Left ventricle myocardium inferior (tissue), 1 donor: ENCODE data around the gene TMEM234. TPM values are rescaled to one million over a fixed set of nuclear protein-coding genes. Genes with fewer than 3 reads are reported as not detected.
A peak's percentile ranks its signal among the peaks of the same experiment; 100 is the strongest.

Experiments used
- DNase-seq: peaks from one replicate; pipeline ENCODE4 v3.0.0-alpha.2; 2020
- H3K27ac ChIP-seq: fragments of 200-600 bp; replicated peaks from 2 replicates; pipeline ENCODE4 v1.8.0; 2021
- H3K27me3 ChIP-seq: fragments of 200-600 bp; 2 replicates; pipeline ENCODE4 v1.8.0; 2021; ENCODE audit warnings: low read depth
- H3K36me3 ChIP-seq: fragments of 200-600 bp; 2 replicates; pipeline ENCODE4 v1.8.0; 2021
- H3K4me1 ChIP-seq: fragments of 200-600 bp; 2 replicates; pipeline ENCODE4 v1.8.0; 2021
- H3K4me3 ChIP-seq: fragments of 200-600 bp; 2 replicates; pipeline ENCODE4 v1.8.0; 2021; ENCODE audit warnings: mild to moderate bottlenecking, moderate library complexity
- H3K9me3 ChIP-seq: fragments of 200-600 bp; replicated peaks from 2 replicates; pipeline ENCODE4 v1.8.0; 2021
- intact Hi-C: fragments of 100-400 bp; cut with micrococcal nuclease; formaldehyde crosslinking; loops from one replicate; pipeline ENCODE4 v1.11.0; 2022
- total RNA-seq: library from RNA; stranded (reverse); fragmentation: NEBNext Ultra II Directional; extraction: Animal tissue kit (Norgen Biotek cat#: 25700); gene quantifications from one replicate; pipeline ENCODE4 v1.2.1, GENCODE V29; 2021
- TF ChIP-seq, protein P1 (sequence below): fragments of 200-600 bp; IDR thresholded peaks from 2 replicates; pipeline ENCODE4 v1.8.0; 2021; ENCODE audit warnings: antibody characterized with exemption, mild to moderate bottlenecking, borderline replicate concordance
- donor health status: DM: no; HTN: yes; CAD: no; lungs with severe emphysema.

Gene TMEM234
- total RNA-seq, 1 donor from 2014 or later, result 10.9 TPM

GRCh38 chr1:32178380-32179192 is 43.6 kb downstream of the TMEM234 start:
- Histone ChIP-seq H3K27me3 (no peaks in the 10 kb centered on the region), H3K36me3 (peaks cover 32% of the 10 kb centered on the region), H3K27ac (peak overlapping the region; percentile 96), H3K4me1 (peaks cover 49% of the 10 kb centered on the region), H3K9me3 (no peaks in the 10 kb centered on the region), H3K4me3 (peak overlapping the region; percentile 73)
- intact Hi-C loops, result no loop called here
- TF ChIP-seq, protein P1, sequence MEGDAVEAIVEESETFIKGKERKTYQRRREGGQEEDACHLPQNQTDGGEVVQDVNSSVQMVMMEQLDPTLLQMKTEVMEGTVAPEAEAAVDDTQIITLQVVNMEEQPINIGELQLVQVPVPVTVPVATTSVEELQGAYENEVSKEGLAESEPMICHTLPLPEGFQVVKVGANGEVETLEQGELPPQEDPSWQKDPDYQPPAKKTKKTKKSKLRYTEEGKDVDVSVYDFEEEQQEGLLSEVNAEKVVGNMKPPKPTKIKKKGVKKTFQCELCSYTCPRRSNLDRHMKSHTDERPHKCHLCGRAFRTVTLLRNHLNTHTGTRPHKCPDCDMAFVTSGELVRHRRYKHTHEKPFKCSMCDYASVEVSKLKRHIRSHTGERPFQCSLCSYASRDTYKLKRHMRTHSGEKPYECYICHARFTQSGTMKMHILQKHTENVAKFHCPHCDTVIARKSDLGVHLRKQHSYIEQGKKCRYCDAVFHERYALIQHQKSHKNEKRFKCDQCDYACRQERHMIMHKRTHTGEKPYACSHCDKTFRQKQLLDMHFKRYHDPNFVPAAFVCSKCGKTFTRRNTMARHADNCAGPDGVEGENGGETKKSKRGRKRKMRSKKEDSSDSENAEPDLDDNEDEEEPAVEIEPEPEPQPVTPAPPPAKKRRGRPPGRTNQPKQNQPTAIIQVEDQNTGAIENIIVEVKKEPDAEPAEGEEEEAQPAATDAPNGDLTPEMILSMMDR, result no peak
- DNase-seq, result no peak

DNA sequence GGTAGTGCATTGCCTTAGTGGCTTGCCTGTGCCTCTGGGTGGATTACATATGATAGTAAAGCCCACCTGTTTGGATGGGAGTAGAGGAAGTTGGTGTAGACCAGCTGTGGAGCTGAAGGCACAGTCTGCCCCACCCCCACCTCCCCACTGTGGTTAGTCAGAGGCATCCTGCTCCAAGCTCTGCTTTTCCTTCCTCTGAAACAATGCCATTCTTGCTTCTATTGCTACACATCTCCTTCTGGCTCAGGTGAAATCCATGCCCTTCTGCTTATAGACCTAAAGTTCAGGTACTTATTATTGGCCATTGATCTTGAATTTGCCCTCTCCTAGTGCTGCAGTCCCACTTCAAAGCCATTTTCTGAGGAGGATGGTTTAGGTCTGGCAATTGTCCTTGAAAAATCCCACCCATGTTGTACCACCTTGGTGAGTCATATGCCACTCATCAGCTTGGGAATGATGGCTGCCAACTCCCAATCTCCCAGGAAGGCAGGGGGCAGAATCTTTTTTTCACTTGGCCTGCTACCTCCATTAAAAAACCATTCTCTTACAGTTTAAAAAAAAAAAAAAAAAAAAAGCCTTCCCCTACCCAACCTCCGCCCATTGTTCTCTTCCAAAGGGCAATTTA is 49.4 kb downstream of the TMEM234 start:
- no peak for DNase-seq
- Histone ChIP-seq H3K36me3 (peaks cover 68% of the 10 kb centered on the region), H3K4me1 (no peaks in the 10 kb centered on the region), H3K27ac (no peak overlapping the region), H3K9me3 (no peaks in the 10 kb centered on the region), H3K27me3 (no peaks in the 10 kb centered on the region), H3K4me3 (no peak overlapping the region)
- TF ChIP-seq, protein P1, result no peak
- intact Hi-C loops, result no loop called here

DNA sequence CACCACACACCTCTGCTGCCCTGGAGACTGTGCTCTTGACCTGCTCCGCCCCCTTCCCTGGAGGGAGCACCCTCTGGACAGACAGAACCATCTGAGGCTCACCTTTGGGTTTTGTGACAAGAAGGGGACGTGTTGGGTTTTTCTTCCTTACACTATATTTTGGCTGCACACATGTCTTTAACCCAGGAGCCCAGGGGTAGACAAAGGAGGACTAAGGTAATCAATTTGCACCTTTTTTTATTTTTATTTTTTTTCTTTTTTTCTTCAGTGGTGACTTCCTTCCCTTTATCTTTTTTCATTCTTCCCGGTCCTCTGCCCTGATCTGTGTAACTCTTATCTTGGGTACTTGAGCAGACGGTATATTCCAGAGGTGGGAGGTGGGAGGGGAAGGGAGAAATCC is 51.2 kb downstream of the TMEM234 start:
- H3K36me3 ChIP-seq, result peaks cover 84% of the 10 kb centered on the region
- H3K4me1 ChIP-seq, result no peaks in the 10 kb centered on the region
- H3K9me3 ChIP-seq, result no peaks in the 10 kb centered on the region
- H3K27me3 ChIP-seq, result no peaks in the 10 kb centered on the region
- intact Hi-C loops, result no loop called here
- DNase-seq, result no peak
- TF ChIP-seq, protein P1, result no peak
- no peak overlapping the region for H3K27ac ChIP-seq
- no peak overlapping the region for H3K4me3 ChIP-seq

Other genes starting within 250 kb of the TMEM234 start
- gene KHDRBS1, start 208.5 kb downstream of the TMEM234 start, total RNA-seq, result 58.2 TPM
- 5.8 TPM for gene TMEM39B, start 149.4 kb downstream of the TMEM234 start, total RNA-seq
- gene KPNA6, start 114.3 kb downstream of the TMEM234 start, total RNA-seq, result 75.9 TPM
- 17.2 TPM for gene TXLNA, start 42.7 kb downstream of the TMEM234 start, total RNA-seq
- 16.7 TPM for gene CCDC28B, start 21.8 kb downstream of the TMEM234 start, total RNA-seq
- 0.71 TPM for gene IQCC, start 16.7 kb downstream of the TMEM234 start, total RNA-seq
- gene DCDC2B, start 13.3 kb downstream of the TMEM234 start, total RNA-seq, result not detected
- 91.1 TPM for gene EIF3I, start 54 bp upstream of the TMEM234 start, total RNA-seq
- 7.9 TPM for gene FAM167B, start 24.9 kb upstream of the TMEM234 start, total RNA-seq
- 0.63 TPM for gene LCK, start 28.9 kb upstream of the TMEM234 start, total RNA-seq
- 40.4 TPM for gene HDAC1, start 69.7 kb upstream of the TMEM234 start, total RNA-seq
- 10.0 TPM for gene MARCKSL1, start 113.9 kb upstream of the TMEM234 start, total RNA-seq
- 2.1 TPM for gene FAM229A, start 140.1 kb upstream of the TMEM234 start, total RNA-seq
- 2.1 TPM for gene TSSK3, start 140.2 kb upstream of the TMEM234 start, total RNA-seq
- gene BSDC1, start 172.1 kb upstream of the TMEM234 start, total RNA-seq, result 44.9 TPM
- 0.03 TPM for gene ZBTB8B, start 242.7 kb upstream of the TMEM234 start, total RNA-seq